D721Med (cell line): ENCODE measurements around the gene OR2F2.

Experiments
- DNase-seq: peaks from one replicate; pipeline ENCODE4 v3.0.0; 2011; ENCODE audit warnings: low spot score; ENCODE audit not compliant: insufficient read length
- FAIRE-seq: peaks from 2 replicates; lab custom pipeline; 2011; peaks lifted over from hg19 to GRCh38; lab: Jason Lieb, UNC
- TF ChIP-seq, protein P1 (sequence below): IDR thresholded peaks from 2 replicates; pipeline ENCODE4 v1.5.1; 2012; ENCODE audit warnings: mild to moderate bottlenecking, control low read depth; ENCODE audit not compliant: insufficient read depth; ENCODE audit errors: missing control alignments

The OR2F2 gene

GRCh38 chr7:143902332-143902899 lies 32.6 kb upstream of the OR2F2 start:
- TF ChIP-seq, protein P1, sequence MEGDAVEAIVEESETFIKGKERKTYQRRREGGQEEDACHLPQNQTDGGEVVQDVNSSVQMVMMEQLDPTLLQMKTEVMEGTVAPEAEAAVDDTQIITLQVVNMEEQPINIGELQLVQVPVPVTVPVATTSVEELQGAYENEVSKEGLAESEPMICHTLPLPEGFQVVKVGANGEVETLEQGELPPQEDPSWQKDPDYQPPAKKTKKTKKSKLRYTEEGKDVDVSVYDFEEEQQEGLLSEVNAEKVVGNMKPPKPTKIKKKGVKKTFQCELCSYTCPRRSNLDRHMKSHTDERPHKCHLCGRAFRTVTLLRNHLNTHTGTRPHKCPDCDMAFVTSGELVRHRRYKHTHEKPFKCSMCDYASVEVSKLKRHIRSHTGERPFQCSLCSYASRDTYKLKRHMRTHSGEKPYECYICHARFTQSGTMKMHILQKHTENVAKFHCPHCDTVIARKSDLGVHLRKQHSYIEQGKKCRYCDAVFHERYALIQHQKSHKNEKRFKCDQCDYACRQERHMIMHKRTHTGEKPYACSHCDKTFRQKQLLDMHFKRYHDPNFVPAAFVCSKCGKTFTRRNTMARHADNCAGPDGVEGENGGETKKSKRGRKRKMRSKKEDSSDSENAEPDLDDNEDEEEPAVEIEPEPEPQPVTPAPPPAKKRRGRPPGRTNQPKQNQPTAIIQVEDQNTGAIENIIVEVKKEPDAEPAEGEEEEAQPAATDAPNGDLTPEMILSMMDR: no peak

DNA sequence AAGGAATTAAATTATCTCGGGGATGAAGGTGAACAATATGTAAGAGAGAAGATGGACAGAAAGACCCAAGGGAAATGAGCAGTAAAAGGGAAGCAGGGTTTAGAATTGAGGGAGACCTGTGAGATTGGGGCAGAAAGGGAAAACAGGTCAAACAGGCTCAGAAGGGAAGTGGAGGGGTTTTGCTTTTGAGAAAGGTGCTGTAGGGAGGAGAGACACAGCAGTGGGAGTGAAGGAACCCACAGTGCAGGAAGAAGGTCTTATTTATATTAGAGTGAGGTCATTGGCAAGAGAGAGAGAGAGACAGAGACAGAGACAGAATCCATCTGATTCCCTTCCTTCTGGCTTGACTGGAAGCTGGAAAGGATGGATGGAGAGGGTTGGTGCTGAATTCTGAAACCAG lies 29.5 kb upstream of the OR2F2 start:
- DNase-seq (no peak), FAIRE-seq (no peak)
- TF ChIP-seq, protein P1: no peak

More at GRCh38 chr7:143902332-143902899, 32.6 kb upstream of the OR2F2 start:
- no peak for DNase-seq
- FAIRE-seq: no peak

DNA sequence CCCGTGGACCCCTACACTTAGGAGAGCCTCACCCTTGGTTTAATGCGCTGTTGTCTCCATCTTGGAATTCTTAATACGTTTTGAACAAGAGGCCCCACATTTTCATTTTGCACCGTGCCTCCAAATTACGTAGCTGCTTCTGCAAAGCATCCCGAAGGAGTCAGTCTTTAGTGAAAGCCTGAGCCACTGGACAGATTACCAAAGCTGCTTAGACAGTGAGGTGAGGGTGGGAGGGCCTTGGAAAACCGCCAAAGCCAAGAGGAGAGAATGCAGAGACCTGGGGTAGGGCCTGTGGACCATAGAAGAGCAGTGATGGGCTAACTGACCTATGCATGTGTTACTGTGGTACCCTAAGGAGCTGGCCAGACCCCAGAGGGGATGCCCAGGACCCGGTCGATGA lies 28.9 kb upstream of the OR2F2 start:
- TF ChIP-seq, protein P1: no peak
- no peak for DNase-seq
- no peak for FAIRE-seq

DNA sequence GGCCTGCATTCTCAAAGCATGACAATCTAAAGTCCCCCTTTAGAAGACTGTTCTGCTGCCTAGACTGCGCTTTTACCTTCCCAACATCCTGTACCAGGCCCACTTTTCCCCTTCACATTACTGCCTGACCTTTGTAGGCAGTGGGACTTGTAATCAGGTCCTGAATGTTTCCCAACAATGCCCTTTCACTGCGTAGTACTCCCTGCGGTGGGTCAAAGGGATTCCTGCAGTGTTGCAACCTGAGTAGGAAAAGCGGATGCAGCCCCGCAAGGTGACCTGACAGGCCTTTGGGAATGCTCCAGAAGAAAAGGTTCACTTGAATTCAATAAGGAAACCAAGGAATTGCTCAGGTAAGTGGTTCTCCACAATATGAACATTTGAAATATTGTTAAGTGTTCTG lies 28.1 kb upstream of the OR2F2 start:
- no peak for FAIRE-seq
- TF ChIP-seq, protein P1: no peak
- no peak for DNase-seq

DNA sequence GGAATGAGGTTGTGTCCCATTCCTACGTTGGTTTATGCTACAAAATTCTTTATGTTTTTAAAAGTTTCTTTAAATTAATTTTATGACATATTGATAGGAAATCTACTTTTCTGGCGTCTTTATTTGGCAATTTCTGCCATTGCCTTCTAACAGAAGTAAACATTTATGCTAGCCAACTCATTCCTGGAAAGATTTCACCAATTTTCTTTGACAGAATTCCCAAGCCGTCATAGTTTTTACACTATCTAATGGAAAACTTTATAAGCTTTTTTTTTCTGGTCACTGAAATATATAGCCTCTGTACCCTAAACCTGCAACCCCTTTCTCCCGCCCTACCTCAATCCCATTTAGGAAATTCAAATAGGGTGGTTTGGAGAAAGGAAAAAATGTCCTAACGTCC lies 26.9 kb upstream of the OR2F2 start:
- no peak for FAIRE-seq
- TF ChIP-seq, protein P1: no peak

DNA sequence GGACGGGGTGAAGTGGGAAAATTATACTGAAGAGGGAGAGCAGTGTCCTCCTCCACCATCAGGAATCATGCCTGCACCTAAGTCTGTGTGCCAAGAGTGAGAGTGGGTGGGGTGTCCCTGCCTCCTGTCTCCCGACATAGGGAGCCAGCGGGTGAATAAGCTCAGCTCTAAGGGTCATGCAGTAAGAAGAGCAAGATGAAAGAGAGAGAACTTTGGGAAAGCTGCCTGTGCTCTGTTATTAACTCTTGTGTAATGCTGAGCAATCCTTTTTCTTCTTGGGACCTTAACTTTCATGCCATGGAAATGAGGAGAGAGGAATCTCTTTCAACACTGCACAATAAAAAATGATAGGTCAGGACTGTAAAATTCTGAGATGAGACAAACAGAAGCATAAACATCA lies 25.2 kb upstream of the OR2F2 start:
- TF ChIP-seq, protein P1: no peak
- FAIRE-seq: no peak
- no peak for DNase-seq

More for the DNA sequence above, 26.9 kb upstream of the OR2F2 start:
- DNase-seq: no peak

DNA sequence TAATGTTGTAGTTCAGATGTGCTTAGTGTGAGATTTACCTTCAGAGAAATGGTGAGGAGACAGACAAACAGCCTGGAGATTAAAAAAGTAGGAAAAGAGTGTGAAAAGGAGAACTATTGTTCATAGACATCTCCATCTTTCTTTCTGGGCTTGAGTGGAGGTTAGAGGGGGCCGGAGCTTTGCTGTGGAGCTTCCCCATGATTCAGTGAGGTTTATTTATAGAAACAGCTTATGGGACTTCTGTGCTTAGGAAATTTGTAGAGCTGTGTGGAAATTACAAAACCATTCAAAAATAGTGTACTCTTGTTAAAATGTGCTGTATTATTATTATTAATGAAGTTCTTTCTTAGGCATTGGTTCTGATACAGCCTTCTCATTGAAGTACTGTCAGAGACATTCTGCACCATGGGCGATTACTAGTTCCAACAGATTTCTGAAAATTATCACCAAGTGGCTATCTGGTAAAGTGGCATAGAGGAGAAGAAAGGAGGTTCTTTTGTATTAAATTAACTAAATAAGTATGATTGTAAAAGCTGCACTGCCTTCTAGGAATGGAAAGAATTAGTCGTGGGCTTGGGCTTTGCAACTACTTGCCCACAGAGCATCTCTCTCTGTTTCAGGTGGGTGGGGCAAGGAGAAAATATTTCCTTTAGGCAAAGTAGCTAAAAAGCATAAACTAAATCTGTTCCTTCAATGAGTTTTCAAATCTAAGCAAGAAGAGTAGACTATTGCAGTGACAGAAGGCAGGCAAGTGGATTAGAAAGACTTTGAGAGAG lies 24.4 kb upstream of the OR2F2 start:
- FAIRE-seq (no peak), DNase-seq (no peak)
- TF ChIP-seq, protein P1: no peak
